SK-N-SH treated with all-trans-retinoic acid at 6 μM for 48 hours (cell line): ENCODE data around the gene SDC3.

Source experiments
- BACH2 ChIP-seq: fragments of 250-450 bp; sonication (Bioruptor Pico); IDR thresholded peaks from 2 replicates; pipeline ENCODE4 v1.9.0; 2021; ENCODE audit warnings: mild to moderate bottlenecking, borderline replicate concordance
- ESRRG ChIP-seq: fragments of 250-450 bp; sonication (Bioruptor Pico); IDR thresholded peaks from 2 replicates; pipeline ENCODE4 v1.6.1; 2021; ENCODE audit warnings: mild to moderate bottlenecking
- OSR1 ChIP-seq: fragments of 250-450 bp; sonication (Bioruptor Pico); IDR thresholded peaks from 2 replicates; pipeline ENCODE4 v1.8.0; 2022; ENCODE audit warnings: moderate library complexity, mild to moderate bottlenecking, inconsistent platforms
- RARB ChIP-seq: fragments of 250-450 bp; sonication (Bioruptor Pico); IDR thresholded peaks from 2 replicates; pipeline ENCODE4 v1.8.0; 2021; ENCODE audit warnings: mild to moderate bottlenecking, moderate library complexity
- TCF4 ChIP-seq: fragments of 250-450 bp; sonication (Bioruptor Pico); IDR thresholded peaks from 2 replicates; pipeline ENCODE4 v1.8.0; 2021; ENCODE audit warnings: mild to moderate bottlenecking, moderate library complexity, borderline replicate concordance
- ZC3H10 ChIP-seq: fragments of 250-450 bp; sonication (Bioruptor Pico); IDR thresholded peaks from 2 replicates; pipeline ENCODE4 v1.5.1; 2021; ENCODE audit warnings: mild to moderate bottlenecking, moderate library complexity
- ZFP3 ChIP-seq: fragments of 250-450 bp; sonication (Bioruptor Pico); IDR thresholded peaks from 2 replicates; pipeline ENCODE4 v1.5.0; 2020; ENCODE audit warnings: mild to moderate bottlenecking, moderate library complexity
- ZNF565 ChIP-seq: fragments of 450-650 bp; formaldehyde crosslinking; conservative IDR thresholded peaks from 2 replicates; pipeline ENCODE4 v1.5.0; 2020; ENCODE audit warnings: low read depth, mild to moderate bottlenecking, moderate library complexity
- ZNF70 ChIP-seq: fragments of 450-650 bp; formaldehyde crosslinking; IDR thresholded peaks from 2 replicates; pipeline ENCODE4 v1.5.0; 2020; ENCODE audit warnings: mild to moderate bottlenecking, moderate library complexity
- TF ChIP-seq, protein P1 (sequence below): fragments of 250-450 bp; sonication (Bioruptor Pico); IDR thresholded peaks from 2 replicates; pipeline ENCODE4 v1.5.0; 2020; ENCODE audit warnings: mild to moderate bottlenecking, moderate library complexity
- TF ChIP-seq, protein P2 (sequence below): fragments of 250-450 bp; sonication (Bioruptor Pico); IDR thresholded peaks from 2 replicates; pipeline ENCODE4 v1.5.1; 2020; ENCODE audit warnings: low read depth, mild to moderate bottlenecking, moderate library complexity
- TF ChIP-seq, protein P3 (sequence below): fragments of 250-450 bp; sonication (Bioruptor Pico); IDR thresholded peaks from 2 replicates; pipeline ENCODE4 v1.8.0; 2020; ENCODE audit warnings: mild to moderate bottlenecking, moderate library complexity, borderline replicate concordance
- TF ChIP-seq, protein P4 (sequence below): fragments of 250-450 bp; sonication (Bioruptor Pico); IDR thresholded peaks from 2 replicates; pipeline ENCODE4 v1.5.1; 2021; ENCODE audit warnings: mild to moderate bottlenecking, moderate library complexity

DNA sequence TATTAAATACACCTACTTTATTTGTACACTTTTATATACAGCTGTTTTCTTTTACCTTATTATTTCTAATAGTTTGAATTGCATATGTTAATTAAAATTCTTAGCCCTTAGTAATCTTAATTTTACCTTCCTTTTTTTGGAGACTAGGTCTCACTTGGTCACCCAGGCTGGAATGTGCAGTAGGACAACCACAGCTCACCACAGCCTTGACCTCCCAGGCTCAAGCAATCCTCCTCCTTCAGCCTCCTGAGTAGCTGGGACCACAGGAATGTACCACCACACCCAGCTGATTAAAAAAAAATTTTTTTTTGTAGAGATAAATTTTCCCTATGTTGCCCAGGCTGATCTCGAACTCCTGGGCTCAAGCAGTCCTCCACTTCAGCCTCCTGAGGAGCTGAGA is 15.0 kb upstream of the SDC3 start:
- TF ChIP-seq, protein P1, sequence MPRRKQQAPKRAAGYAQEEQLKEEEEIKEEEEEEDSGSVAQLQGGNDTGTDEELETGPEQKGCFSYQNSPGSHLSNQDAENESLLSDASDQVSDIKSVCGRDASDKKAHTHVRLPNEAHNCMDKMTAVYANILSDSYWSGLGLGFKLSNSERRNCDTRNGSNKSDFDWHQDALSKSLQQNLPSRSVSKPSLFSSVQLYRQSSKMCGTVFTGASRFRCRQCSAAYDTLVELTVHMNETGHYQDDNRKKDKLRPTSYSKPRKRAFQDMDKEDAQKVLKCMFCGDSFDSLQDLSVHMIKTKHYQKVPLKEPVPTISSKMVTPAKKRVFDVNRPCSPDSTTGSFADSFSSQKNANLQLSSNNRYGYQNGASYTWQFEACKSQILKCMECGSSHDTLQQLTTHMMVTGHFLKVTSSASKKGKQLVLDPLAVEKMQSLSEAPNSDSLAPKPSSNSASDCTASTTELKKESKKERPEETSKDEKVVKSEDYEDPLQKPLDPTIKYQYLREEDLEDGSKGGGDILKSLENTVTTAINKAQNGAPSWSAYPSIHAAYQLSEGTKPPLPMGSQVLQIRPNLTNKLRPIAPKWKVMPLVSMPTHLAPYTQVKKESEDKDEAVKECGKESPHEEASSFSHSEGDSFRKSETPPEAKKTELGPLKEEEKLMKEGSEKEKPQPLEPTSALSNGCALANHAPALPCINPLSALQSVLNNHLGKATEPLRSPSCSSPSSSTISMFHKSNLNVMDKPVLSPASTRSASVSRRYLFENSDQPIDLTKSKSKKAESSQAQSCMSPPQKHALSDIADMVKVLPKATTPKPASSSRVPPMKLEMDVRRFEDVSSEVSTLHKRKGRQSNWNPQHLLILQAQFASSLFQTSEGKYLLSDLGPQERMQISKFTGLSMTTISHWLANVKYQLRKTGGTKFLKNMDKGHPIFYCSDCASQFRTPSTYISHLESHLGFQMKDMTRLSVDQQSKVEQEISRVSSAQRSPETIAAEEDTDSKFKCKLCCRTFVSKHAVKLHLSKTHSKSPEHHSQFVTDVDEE (CRISPR knock-in tag), result no peak
- TF ChIP-seq, protein P2, sequence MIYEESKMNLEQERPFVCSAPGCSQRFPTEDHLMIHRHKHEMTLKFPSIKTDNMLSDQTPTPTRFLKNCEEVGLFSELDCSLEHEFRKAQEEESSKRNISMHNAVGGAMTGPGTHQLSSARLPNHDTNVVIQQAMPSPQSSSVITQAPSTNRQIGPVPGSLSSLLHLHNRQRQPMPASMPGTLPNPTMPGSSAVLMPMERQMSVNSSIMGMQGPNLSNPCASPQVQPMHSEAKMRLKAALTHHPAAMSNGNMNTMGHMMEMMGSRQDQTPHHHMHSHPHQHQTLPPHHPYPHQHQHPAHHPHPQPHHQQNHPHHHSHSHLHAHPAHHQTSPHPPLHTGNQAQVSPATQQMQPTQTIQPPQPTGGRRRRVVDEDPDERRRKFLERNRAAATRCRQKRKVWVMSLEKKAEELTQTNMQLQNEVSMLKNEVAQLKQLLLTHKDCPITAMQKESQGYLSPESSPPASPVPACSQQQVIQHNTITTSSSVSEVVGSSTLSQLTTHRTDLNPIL, result no peak
- TF ChIP-seq BACH2 (CRISPR knock-in tag) (no peak), RARB (no peak), ZC3H10 (CRISPR knock-in tag) (no peak), ZNF70 (no peak), TCF4 (CRISPR knock-in tag) (no peak), ESRRG (no peak), OSR1 (CRISPR knock-in tag) (no peak), ZNF565 (CRISPR knock-in tag) (no peak), ZFP3 (CRISPR knock-in tag) (no peak)
- TF ChIP-seq, protein P3, sequence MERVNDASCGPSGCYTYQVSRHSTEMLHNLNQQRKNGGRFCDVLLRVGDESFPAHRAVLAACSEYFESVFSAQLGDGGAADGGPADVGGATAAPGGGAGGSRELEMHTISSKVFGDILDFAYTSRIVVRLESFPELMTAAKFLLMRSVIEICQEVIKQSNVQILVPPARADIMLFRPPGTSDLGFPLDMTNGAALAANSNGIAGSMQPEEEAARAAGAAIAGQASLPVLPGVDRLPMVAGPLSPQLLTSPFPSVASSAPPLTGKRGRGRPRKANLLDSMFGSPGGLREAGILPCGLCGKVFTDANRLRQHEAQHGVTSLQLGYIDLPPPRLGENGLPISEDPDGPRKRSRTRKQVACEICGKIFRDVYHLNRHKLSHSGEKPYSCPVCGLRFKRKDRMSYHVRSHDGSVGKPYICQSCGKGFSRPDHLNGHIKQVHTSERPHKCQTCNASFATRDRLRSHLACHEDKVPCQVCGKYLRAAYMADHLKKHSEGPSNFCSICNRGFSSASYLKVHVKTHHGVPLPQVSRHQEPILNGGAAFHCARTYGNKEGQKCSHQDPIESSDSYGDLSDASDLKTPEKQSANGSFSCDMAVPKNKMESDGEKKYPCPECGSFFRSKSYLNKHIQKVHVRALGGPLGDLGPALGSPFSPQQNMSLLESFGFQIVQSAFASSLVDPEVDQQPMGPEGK (CRISPR knock-in tag), result no peak
- TF ChIP-seq, protein P4, sequence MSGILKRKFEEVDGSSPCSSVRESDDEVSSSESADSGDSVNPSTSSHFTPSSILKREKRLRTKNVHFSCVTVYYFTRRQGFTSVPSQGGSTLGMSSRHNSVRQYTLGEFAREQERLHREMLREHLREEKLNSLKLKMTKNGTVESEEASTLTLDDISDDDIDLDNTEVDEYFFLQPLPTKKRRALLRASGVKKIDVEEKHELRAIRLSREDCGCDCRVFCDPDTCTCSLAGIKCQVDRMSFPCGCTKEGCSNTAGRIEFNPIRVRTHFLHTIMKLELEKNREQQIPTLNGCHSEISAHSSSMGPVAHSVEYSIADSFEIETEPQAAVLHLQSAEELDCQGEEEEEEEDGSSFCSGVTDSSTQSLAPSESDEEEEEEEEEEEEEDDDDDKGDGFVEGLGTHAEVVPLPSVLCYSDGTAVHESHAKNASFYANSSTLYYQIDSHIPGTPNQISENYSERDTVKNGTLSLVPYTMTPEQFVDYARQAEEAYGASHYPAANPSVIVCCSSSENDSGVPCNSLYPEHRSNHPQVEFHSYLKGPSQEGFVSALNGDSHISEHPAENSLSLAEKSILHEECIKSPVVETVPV (CRISPR knock-in tag), result no peak
